Neural crest cell (in vitro differentiated cells): ENCODE data around the gene ASB15. TPM values are rescaled to one million over a fixed set of nuclear protein-coding genes. Genes with fewer than 3 reads are reported as not detected.

Experiments
- DNase-seq: peaks from one replicate; pipeline ENCODE4 v3.0.0; 2021; ENCODE audit warnings: low read depth, mixed read lengths, low spot score
- H3K27ac Mint-ChIP-seq: one replicate; pipeline ENCODE4 v1.8.0; 2021; ENCODE audit warnings: mild to moderate bottlenecking, mixed read lengths; ENCODE audit not compliant: unreplicated experiment
- H3K27me3 Mint-ChIP-seq: 2 replicates; pipeline ENCODE4 v1.8.0; 2021; ENCODE audit warnings: low read depth, mild to moderate bottlenecking, mixed read lengths
- H3K36me3 Mint-ChIP-seq: 2 replicates; pipeline ENCODE4 v1.8.0; 2021; ENCODE audit warnings: low read depth, mild to moderate bottlenecking, mixed read lengths
- H3K4me1 Mint-ChIP-seq: 2 replicates; pipeline ENCODE4 v1.8.0; 2021; ENCODE audit warnings: mixed read lengths
- H3K4me3 Mint-ChIP-seq: one replicate; pipeline ENCODE4 v1.8.0; 2021; ENCODE audit warnings: mild to moderate bottlenecking, mixed read lengths
- H3K9me3 Mint-ChIP-seq: 2 replicates; pipeline ENCODE4 v1.8.0; 2021; ENCODE audit warnings: mixed read lengths
- total RNA-seq: library from RNA; stranded (reverse); gene quantifications from 2 replicates; pipeline ENCODE4 v1.2.1, GENCODE V29; 2021
- TF ChIP-seq, protein P1 (sequence below): fragments of 200-600 bp; sonication (generic); conservative IDR thresholded peaks from 2 replicates; pipeline ENCODE4 v1.5.0; 2021; ENCODE audit warnings: antibody characterized with exemption, mild to moderate bottlenecking

ASB15 gene
- total RNA-seq, 1 donor from 2014 or later = not detected

DNA sequence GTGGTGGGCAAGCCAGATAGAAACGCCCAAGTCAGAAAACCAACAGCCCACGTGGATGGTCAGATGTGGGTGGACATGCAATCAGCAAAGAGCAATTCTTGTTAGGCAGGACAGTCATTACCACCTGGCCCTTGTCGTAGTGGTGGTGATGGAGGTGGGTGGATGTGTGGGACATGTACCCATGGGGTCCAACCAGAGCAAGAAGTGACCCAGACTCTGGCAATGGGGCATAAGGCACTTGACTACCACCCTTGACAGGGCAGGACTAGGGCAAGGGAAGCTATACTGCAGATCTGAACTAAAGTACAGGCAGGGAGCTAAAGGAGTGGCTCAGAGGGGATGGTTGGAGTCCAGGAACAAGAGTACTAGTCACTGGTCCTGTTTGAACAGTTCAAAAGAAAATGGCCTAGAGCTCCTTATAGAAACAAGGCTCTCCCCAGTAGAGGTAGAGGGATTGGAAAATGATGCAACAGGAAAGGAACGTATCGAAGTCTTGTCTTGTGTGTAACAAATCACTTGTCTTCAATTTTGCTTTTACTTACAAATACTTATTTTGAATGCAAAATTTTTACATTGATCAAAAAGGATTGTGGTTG, 71.6 kb downstream of the ASB15 start:
- TF ChIP-seq, protein P1, sequence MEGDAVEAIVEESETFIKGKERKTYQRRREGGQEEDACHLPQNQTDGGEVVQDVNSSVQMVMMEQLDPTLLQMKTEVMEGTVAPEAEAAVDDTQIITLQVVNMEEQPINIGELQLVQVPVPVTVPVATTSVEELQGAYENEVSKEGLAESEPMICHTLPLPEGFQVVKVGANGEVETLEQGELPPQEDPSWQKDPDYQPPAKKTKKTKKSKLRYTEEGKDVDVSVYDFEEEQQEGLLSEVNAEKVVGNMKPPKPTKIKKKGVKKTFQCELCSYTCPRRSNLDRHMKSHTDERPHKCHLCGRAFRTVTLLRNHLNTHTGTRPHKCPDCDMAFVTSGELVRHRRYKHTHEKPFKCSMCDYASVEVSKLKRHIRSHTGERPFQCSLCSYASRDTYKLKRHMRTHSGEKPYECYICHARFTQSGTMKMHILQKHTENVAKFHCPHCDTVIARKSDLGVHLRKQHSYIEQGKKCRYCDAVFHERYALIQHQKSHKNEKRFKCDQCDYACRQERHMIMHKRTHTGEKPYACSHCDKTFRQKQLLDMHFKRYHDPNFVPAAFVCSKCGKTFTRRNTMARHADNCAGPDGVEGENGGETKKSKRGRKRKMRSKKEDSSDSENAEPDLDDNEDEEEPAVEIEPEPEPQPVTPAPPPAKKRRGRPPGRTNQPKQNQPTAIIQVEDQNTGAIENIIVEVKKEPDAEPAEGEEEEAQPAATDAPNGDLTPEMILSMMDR = no peak
- no peaks in the 10 kb centered on the region for H3K4me1 Mint-ChIP-seq
- no peak overlapping the region for H3K27ac Mint-ChIP-seq
- peaks cover 5% of the 10 kb centered on the region for H3K9me3 Mint-ChIP-seq
- no peak overlapping the region for H3K4me3 Mint-ChIP-seq
- no peaks in the 10 kb centered on the region for H3K36me3 Mint-ChIP-seq
- H3K27me3 Mint-ChIP-seq = no peaks in the 10 kb centered on the region
- DNase-seq = no peak

DNA sequence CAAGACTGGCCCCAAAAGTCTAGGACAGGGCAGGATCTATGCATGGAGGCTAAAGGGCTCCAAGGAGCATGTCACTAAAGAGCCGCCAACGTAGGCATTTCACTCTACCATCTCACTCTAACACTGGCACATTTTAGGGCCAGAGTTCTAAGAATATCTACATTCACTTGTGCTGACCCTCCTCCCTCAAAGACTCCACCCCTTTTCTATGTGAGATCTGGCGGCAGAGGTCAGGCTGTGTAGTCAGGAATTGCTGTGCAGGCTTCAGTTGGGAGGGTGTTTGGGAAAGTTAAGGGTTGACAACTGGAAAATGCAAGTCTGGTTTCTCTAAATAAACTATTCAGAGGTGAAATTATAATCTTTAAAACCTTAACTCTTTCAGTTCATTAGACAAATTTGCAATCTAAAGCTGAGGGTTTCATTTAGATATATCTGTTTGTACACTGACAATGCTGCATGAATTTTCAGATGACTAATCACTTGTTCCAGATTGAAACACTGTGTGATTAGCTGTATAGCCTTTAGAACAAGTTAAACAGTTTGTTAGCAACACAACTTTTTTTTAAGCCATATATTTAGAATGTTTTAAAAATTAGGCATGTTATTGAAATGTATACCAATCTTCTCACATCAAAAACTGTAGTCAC, 72.3 kb downstream of the ASB15 start:
- H3K27me3 Mint-ChIP-seq = no peaks in the 10 kb centered on the region
- H3K27ac Mint-ChIP-seq = no peak overlapping the region
- TF ChIP-seq, protein P1 = no peak
- no peaks in the 10 kb centered on the region for H3K4me1 Mint-ChIP-seq
- H3K4me3 Mint-ChIP-seq = no peak overlapping the region
- DNase-seq = no peak
- no peaks in the 10 kb centered on the region for H3K36me3 Mint-ChIP-seq
- H3K9me3 Mint-ChIP-seq = peaks cover 4% of the 10 kb centered on the region

DNA sequence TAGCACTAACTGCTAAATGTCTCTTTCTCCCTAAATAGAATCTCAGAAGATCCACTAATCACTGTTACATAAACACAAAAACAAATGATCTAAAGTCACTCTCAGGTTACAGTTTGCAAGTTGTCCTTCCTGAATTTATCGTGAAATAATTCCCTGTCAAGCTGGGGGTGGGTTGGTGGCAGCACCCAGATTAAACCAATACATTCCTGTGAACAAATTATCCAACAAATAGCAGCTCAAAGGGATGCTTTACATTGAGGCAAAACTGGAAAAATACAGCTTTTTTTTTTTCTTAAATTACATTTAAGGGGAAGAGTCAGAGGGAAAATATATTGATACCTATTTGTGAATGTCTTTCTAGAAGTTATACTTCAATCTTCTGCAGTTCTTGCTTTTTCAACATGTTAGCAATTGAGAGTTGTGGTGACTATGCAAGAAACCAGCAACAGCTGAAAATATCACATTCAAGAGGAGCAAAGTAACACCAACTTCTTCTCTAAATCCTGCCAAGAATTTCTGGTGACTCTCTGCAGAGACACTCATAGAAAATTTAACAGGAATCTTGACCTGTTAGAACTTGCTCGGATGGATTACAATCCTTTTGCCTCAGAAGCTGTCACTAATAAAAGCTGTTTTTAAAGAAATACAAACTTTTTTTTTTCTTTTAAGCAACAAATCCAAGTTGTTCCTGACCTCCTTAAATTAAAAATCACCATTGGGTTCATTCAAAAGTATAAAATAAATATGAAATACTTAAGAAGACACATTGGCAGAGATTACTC, 73.0 kb downstream of the ASB15 start:
- no peaks in the 10 kb centered on the region for H3K27me3 Mint-ChIP-seq

DNA sequence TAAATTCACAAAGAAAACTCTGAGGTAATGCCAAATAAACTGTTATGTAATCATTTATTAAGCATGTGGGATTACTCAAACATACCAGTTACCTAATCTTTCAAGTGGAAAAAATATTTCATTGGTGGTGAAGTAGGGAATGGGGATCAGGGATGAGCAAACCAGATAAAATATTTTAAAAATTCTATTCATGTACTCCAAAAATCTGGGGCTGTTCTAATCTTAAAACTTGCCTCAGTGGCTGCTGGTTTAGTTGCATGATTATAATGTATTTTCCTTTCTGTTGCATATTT, 73.5 kb downstream of the ASB15 start:
- peaks cover 7% of the 10 kb centered on the region for H3K36me3 Mint-ChIP-seq
- DNase-seq = no peak
- H3K9me3 Mint-ChIP-seq = no peaks in the 10 kb centered on the region
- H3K4me3 Mint-ChIP-seq = no peak overlapping the region
- no peaks in the 10 kb centered on the region for H3K4me1 Mint-ChIP-seq
- no peak overlapping the region for H3K27ac Mint-ChIP-seq
- H3K27me3 Mint-ChIP-seq = no peaks in the 10 kb centered on the region
- TF ChIP-seq, protein P1 = no peak

More for the DNA sequence above, 73.0 kb downstream of the ASB15 start:
- peaks cover 5% of the 10 kb centered on the region for H3K36me3 Mint-ChIP-seq
- H3K27ac Mint-ChIP-seq = no peak overlapping the region
- no peaks in the 10 kb centered on the region for H3K9me3 Mint-ChIP-seq
- TF ChIP-seq, protein P1 = no peak
- H3K4me1 Mint-ChIP-seq = no peaks in the 10 kb centered on the region
- DNase-seq = no peak
- no peak overlapping the region for H3K4me3 Mint-ChIP-seq

DNA sequence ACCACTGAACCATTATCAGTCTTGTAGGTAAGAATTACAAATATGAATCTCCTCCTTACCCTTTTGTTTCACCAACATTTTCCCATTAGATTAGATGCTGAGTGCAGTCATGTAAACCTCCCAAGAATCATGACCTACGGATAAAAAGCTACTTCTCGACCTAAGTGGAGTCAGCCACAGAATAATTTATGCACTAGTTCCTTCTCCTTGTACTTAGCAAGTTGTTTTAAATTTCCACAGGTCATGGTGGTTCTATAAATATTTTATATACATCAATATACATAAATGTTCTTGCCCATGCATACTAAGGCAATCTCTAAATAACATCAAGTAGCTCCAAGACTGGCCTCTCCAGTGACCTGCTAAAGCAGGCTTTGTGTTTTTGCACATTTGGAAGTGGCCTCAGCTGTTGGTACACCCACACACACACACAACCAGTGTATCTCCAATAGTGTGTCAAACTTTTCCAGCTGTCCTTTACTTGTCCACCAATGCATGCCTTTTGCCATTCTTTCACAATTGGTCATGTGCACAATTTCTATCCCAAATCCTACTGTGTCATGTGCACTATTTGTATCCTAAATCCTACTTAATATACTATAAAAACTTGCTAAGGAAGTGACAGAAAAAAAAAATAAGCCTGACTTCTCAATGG, 75.6 kb downstream of the ASB15 start:
- H3K27me3 Mint-ChIP-seq = no peaks in the 10 kb centered on the region
- TF ChIP-seq, protein P1 = no peak
- H3K9me3 Mint-ChIP-seq = no peaks in the 10 kb centered on the region
- no peak overlapping the region for H3K27ac Mint-ChIP-seq
- H3K4me3 Mint-ChIP-seq = no peak overlapping the region
- DNase-seq = no peak
- H3K36me3 Mint-ChIP-seq = peaks cover 10% of the 10 kb centered on the region
- H3K4me1 Mint-ChIP-seq = no peaks in the 10 kb centered on the region
